KMS-11 (cell line): ENCODE measurements around the gene NR4A3.

Experiments used
- H2AFZ ChIP-seq: fragments of 200-600 bp; sonication (generic); 2 replicates; pipeline ENCODE4 v1.6.1; 2016; ENCODE audit warnings: antibody characterized with exemption, mixed run types, low read depth
- H3K27ac ChIP-seq: fragments of 200-600 bp; sonication (generic); 2 replicates; pipeline ENCODE4 v1.6.1; 2016; ENCODE audit warnings: mild to moderate bottlenecking, mixed run types
- H3K27me3 ChIP-seq: fragments of 200-600 bp; sonication (generic); 2 replicates; pipeline ENCODE4 v1.6.1; 2017; ENCODE audit warnings: mild to moderate bottlenecking, low read depth, mixed run types, moderate library complexity; ENCODE audit not compliant: insufficient read depth
- H3K36me3 ChIP-seq: fragments of 200-600 bp; sonication (generic); 2 replicates; pipeline ENCODE4 v1.6.1; 2017; ENCODE audit warnings: mild to moderate bottlenecking, mixed run types; ENCODE audit not compliant: insufficient read depth
- H3K4me1 ChIP-seq: fragments of 200-600 bp; sonication (generic); 2 replicates; pipeline ENCODE4 v1.6.1; 2016; ENCODE audit warnings: mild to moderate bottlenecking, low read depth, mixed run types; ENCODE audit not compliant: poor library complexity, severe bottlenecking
- H3K4me2 ChIP-seq: fragments of 200-600 bp; sonication (generic); 2 replicates; pipeline ENCODE4 v1.7.0; 2016; ENCODE audit warnings: mild to moderate bottlenecking, mixed run types
- H3K4me3 ChIP-seq: fragments of 200-600 bp; sonication (generic); IDR thresholded peaks from 2 replicates; pipeline ENCODE4 v1.6.1; 2017; ENCODE audit warnings: low read depth, low read length, mixed read lengths; ENCODE audit not compliant: insufficient read depth
- H3K79me2 ChIP-seq: fragments of 200-600 bp; sonication (generic); 2 replicates; pipeline ENCODE4 v1.6.1; 2016; ENCODE audit warnings: low read depth, mixed run types; ENCODE audit not compliant: insufficient read depth
- H3K9ac ChIP-seq: fragments of 200-600 bp; sonication (generic); 2 replicates; pipeline ENCODE4 v1.6.1; 2016; ENCODE audit warnings: mild to moderate bottlenecking, mixed run types
- H4K20me1 ChIP-seq: fragments of 200-600 bp; sonication (generic); 2 replicates; pipeline ENCODE4 v1.6.1; 2016; ENCODE audit warnings: mild to moderate bottlenecking, mixed run types; ENCODE audit not compliant: insufficient read depth
- TF ChIP-seq, protein P1 (sequence below): fragments of 200-600 bp; sonication (generic); conservative IDR thresholded peaks from 2 replicates; pipeline ENCODE4 v1.6.1; 2017; ENCODE audit warnings: low read depth, mild to moderate bottlenecking, antibody characterized with exemption, low read length, moderate library complexity, mixed read lengths

Gene NR4A3

DNA sequence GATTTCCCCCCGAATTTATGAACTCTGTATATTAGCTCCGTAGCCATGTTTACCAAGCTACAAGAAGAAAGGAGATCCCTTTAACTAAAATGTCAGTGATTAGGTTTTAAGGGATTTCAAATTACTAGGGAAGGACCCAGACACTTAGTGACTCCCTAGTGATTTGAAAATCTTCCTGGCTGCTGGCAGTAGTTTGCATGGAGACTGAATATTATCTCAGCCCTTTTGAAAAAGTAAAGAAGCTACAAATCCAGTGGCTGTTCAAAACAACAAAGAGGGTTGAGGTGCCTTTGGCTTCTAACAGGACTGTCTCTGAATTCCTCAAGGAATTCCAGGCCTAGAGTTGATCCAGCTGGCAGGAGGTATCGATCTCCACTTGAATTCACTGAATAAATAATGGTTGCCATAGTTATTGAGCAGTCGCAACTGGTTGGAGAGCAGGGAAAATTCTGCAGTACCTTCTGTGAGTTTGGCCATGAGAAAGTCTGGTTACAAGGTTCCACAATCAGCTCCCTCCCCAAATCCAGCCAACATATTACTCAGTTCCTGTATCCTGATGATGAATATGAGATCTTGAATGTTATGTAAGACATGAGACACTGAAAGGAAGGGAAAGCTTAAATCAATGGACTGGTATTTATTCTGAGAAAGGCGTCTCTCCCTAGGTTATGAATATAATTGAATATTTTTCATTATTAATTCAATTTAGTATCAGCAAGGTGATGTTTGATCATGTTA, 37.7 kb downstream of the NR4A3 start:
- Histone ChIP-seq H3K27me3 (no peaks in the 10 kb centered on the region), H3K27ac (no peak overlapping the region), H3K4me2 (no peak overlapping the region), H2AFZ (no peak overlapping the region), H4K20me1 (no peaks in the 10 kb centered on the region), H3K4me1 (no peaks in the 10 kb centered on the region), H3K4me3 (no peak overlapping the region), H3K36me3 (no peaks in the 10 kb centered on the region), H3K9ac (no peak overlapping the region), H3K79me2 (no peaks in the 10 kb centered on the region)
- TF ChIP-seq, protein P1, sequence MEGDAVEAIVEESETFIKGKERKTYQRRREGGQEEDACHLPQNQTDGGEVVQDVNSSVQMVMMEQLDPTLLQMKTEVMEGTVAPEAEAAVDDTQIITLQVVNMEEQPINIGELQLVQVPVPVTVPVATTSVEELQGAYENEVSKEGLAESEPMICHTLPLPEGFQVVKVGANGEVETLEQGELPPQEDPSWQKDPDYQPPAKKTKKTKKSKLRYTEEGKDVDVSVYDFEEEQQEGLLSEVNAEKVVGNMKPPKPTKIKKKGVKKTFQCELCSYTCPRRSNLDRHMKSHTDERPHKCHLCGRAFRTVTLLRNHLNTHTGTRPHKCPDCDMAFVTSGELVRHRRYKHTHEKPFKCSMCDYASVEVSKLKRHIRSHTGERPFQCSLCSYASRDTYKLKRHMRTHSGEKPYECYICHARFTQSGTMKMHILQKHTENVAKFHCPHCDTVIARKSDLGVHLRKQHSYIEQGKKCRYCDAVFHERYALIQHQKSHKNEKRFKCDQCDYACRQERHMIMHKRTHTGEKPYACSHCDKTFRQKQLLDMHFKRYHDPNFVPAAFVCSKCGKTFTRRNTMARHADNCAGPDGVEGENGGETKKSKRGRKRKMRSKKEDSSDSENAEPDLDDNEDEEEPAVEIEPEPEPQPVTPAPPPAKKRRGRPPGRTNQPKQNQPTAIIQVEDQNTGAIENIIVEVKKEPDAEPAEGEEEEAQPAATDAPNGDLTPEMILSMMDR = no peak

DNA sequence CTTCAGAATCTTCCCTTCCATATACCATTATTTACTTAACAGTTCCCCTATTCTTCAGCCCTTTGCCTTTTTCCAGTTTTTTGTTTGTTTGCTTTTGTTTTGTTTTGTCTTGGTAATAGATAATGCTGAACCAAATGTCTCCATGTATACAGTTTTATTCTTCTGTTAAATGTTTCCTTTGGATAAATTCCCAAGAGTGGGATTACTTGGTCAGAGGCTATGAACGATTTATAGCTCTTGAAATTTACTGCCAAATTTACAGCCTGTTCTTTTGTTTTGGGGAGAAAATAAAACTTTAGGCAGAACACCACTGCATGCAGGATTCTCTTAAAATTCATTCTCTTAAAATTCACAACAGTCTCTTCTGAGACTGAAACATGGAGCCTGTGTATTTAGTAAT, 38.6 kb downstream of the NR4A3 start:
- Histone ChIP-seq H4K20me1 (no peaks in the 10 kb centered on the region), H2AFZ (no peak overlapping the region), H3K4me2 (no peak overlapping the region), H3K4me1 (no peaks in the 10 kb centered on the region), H3K27me3 (no peaks in the 10 kb centered on the region), H3K36me3 (no peaks in the 10 kb centered on the region), H3K4me3 (no peak overlapping the region), H3K79me2 (no peaks in the 10 kb centered on the region), H3K9ac (no peak overlapping the region), H3K27ac (no peak overlapping the region)
- TF ChIP-seq, protein P1 = no peak

DNA sequence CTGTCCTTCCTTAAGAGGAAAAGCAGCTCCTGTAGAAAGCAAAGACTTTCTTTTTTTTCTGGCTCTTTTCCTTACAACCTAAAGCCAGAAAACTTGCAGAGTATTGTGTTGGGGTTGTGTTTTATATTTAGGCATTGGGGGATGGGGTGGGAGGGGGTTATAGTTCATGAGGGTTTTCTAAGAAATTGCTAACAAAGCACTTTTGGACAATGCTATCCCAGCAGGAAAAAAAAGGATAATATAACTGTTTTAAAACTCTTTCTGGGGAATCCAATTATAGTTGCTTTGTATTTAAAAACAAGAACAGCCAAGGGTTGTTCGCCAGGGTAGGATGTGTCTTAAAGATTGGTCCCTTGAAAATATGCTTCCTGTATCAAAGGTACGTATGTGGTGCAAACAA, 42.3 kb downstream of the NR4A3 start:
- no peaks in the 10 kb centered on the region for H4K20me1 ChIP-seq
- TF ChIP-seq, protein P1 = no peak

DNA sequence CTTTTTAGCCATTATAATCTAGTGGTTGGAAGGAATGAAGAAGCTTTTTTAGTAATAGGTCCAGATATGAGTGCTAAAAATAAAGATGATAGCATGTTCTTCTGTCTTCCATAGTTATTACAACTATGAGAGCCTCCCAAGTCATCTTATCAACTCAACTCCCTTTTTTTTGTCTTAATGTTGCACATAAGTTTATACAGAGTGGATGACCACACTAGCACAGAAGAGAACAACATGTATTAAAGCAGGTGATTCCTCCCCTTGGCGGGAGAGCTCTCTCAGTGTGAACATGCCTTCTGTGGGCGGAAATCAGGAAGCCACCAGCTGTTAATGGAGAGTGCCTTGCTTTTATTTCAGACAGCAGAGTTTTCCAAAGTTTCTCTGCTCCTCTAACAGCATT, 44.7 kb downstream of the NR4A3 start:
- H3K27ac ChIP-seq = no peak overlapping the region
- no peak overlapping the region for H3K4me2 ChIP-seq
- no peak overlapping the region for H3K9ac ChIP-seq
- H3K27me3 ChIP-seq = no peaks in the 10 kb centered on the region
- H4K20me1 ChIP-seq = no peaks in the 10 kb centered on the region
- no peaks in the 10 kb centered on the region for H3K36me3 ChIP-seq
- H3K4me1 ChIP-seq = peaks cover 28% of the 10 kb centered on the region
- TF ChIP-seq, protein P1 = no peak
- no peak overlapping the region for H2AFZ ChIP-seq
- H3K4me3 ChIP-seq = no peak overlapping the region
- H3K79me2 ChIP-seq = no peaks in the 10 kb centered on the region

More for the DNA sequence above, 42.3 kb downstream of the NR4A3 start:
- no peak overlapping the region for H3K4me3 ChIP-seq
- no peak overlapping the region for H3K4me2 ChIP-seq
- no peak overlapping the region for H2AFZ ChIP-seq
- no peaks in the 10 kb centered on the region for H3K79me2 ChIP-seq
- H3K4me1 ChIP-seq = peaks cover 25% of the 10 kb centered on the region
- H3K27ac ChIP-seq = no peak overlapping the region
- no peaks in the 10 kb centered on the region for H3K36me3 ChIP-seq
- H3K9ac ChIP-seq = no peak overlapping the region
- no peaks in the 10 kb centered on the region for H3K27me3 ChIP-seq
